ENCODE results near the gene CYCS. TPM values are rescaled to one million over a fixed set of nuclear protein-coding genes. Genes with fewer than 3 reads are reported as not detected.

Gene CYCS
- total and polyA plus RNA-seq, 3 donors from 2014 or later, result 32.0 to 127 (median 38.5) TPM

GRCh38 chr7:25101817-25102216 lies 23.2 kb downstream of the CYCS start:
- Histone ChIP-seq H3K27me3 (no peaks in the 10 kb centered on the region), H3K4me1 (no peaks in the 10 kb centered on the region), H3K27ac (no peak overlapping the region), H3K4me3 (no peak overlapping the region), H3K9me3 (no peaks in the 10 kb centered on the region), H3K36me3 (ENCODE audit: low read depth, missing control alignments) (no peaks in the 10 kb centered on the region)
- intact Hi-C loops (cut with DNase I; ENCODE audit: low total_unique reads), result no loop called here
- DNase-seq, result no peak
- TF ChIP-seq POLR2A (IDR thresholded peaks at IDR 0.05), result no peak
- no peak for TF ChIP-seq CTCF (IDR thresholded peaks at IDR 0.05)

GRCh38 chr7:25098096-25099046 lies 26.7 kb downstream of the CYCS start:
- Histone ChIP-seq H3K27ac (no peak overlapping the region), H3K4me1 (no peaks in the 10 kb centered on the region), H3K27me3 (no peaks in the 10 kb centered on the region), H3K36me3 (ENCODE audit: low read depth, missing control alignments) (no peaks in the 10 kb centered on the region), H3K4me3 (no peak overlapping the region), H3K9me3 (no peaks in the 10 kb centered on the region)
- peak; percentile 31 to 85 (median 62) for TF ChIP-seq CTCF (IDR thresholded peaks at IDR 0.05)
- no peak for TF ChIP-seq POLR2A (IDR thresholded peaks at IDR 0.05)
- intact Hi-C loops (cut with DNase I; ENCODE audit: low total_unique reads), result no loop called here
- DNase-seq, result peak; percentile 74
- WGBS, 2 donors, result 37 to 38% methylated on average over 11 of the region's 11 CpGs

DNA sequence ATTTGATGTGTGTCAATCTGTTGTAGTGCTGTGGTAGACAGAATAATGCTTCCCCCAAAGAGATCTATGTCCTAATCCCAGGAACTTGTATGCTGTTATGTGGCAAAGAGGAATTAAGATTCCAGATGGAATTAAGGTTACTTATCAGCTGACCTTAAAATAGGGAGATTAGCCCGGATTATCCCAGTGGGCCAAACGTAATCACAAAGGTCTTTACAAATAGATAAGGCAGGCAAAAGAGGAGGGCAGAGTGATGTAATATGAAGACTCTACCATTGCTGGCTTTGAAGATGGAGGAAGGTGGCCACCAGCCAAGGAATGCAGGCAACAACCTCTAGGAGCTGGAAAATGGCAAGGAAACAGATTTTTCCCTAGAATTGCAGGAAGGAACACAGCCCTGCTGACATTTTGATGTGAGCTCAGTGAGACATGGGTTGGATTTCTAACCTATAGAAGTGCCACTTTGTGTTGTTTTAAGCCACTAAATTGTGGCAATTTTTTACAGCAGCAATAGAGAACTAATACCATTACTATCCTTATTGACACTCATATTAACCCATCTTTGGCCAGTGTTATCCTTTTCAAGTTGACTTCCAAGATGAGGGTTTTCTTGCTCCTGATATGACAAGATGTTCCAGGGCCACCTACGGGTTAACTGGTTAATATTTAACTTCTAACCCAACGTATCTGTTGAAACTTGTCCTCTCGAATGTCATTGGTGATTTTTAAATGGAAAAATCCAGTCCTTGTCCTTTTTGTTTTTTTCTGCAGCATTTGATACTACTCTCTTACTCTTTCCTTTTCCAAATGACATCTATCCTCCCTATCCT lies 29.3 kb downstream of the CYCS start:
- intact Hi-C loops (cut with DNase I; ENCODE audit: low total_unique reads), result no loop called here
- H3K36me3 ChIP-seq (ENCODE audit: low read depth, missing control alignments), result no peaks in the 10 kb centered on the region
- 70 to 79% methylated on average over 5 of the region's 5 CpGs for WGBS, 2 donors
- H3K27ac ChIP-seq, result no peak overlapping the region
- H3K4me3 ChIP-seq, result no peak overlapping the region
- no peaks in the 10 kb centered on the region for H3K9me3 ChIP-seq
- H3K4me1 ChIP-seq, result no peaks in the 10 kb centered on the region
- DNase-seq, result no peak
- TF ChIP-seq CTCF (IDR thresholded peaks at IDR 0.05) (no peak), POLR2A (IDR thresholded peaks at IDR 0.05) (no peak)
- no peaks in the 10 kb centered on the region for H3K27me3 ChIP-seq

GRCh38 chr7:25093268-25093826 lies 31.7 kb downstream of the CYCS start:
- H3K4me3 ChIP-seq, result no peak overlapping the region
- TF ChIP-seq POLR2A (IDR thresholded peaks at IDR 0.05), result no peak
- peak; percentile 38 to 73 (median 44) for TF ChIP-seq CTCF (IDR thresholded peaks at IDR 0.05)
- no peaks in the 10 kb centered on the region for H3K9me3 ChIP-seq
- WGBS, 2 donors, result 54 to 64% methylated on average over 6 of the region's 6 CpGs
- peak; percentile 76 for DNase-seq
- no peaks in the 10 kb centered on the region for H3K27me3 ChIP-seq
- H3K36me3 ChIP-seq (ENCODE audit: low read depth, missing control alignments), result no peaks in the 10 kb centered on the region
- H3K27ac ChIP-seq, result no peak overlapping the region
- intact Hi-C loops (cut with DNase I; ENCODE audit: low total_unique reads), result no loop called here
- no peaks in the 10 kb centered on the region for H3K4me1 ChIP-seq
